Measurements from ENCODE around the gene RARRES1.
A peak's percentile ranks its signal among the peaks of the same experiment; 100 is the strongest.

Gene RARRES1

GRCh38 chr3:158765518-158766205 is 33.4 kb upstream of the RARRES1 start:
- DNase-seq (ENCODE audit: low spot score), result no peak

- no peak for DNase-seq (ENCODE audit: low spot score)
Measured at GRCh38 chr3:158763421-158763820, 31.2 kb upstream of the RARRES1 start.

DNA sequence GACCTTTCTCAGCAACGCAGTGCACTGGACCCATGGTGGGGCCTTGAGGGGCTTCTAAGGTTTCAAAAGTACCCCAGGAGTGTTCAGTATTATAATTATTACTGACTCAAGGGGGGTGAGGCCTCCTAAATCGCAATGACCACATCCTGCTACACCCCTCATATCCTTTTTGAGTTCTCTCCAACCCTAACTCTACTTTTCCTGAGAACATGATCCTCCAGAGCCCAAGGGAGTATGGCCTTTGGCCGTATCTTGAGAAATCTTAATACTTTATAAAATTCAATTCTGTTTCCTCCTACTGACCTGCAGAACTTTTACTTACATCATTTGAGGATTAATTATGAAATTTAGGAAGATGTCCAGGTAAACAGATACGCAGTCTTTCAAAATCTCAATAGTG is 30.4 kb upstream of the RARRES1 start:
- DNase-seq (ENCODE audit: low spot score), result no peak

DNA sequence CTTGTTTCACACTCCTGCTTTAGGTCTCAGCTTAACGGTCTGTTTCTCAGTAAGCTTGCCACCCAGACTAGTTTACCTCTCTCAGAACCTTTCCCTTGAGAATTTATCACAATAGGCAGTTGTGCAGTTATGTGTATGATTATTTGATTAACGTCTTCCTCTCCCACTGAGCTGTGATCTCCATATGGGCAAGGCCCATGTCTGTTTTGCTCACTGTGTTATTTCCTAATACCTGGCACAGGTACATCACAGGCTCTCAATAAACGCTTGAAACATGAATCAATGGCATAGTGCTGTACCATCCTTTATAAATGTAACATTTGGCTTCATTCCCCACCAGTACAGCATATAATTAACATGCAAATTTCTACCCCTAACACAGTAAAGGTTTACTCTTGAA is 29.1 kb upstream of the RARRES1 start:
- no peak for DNase-seq (ENCODE audit: low spot score)

DNA sequence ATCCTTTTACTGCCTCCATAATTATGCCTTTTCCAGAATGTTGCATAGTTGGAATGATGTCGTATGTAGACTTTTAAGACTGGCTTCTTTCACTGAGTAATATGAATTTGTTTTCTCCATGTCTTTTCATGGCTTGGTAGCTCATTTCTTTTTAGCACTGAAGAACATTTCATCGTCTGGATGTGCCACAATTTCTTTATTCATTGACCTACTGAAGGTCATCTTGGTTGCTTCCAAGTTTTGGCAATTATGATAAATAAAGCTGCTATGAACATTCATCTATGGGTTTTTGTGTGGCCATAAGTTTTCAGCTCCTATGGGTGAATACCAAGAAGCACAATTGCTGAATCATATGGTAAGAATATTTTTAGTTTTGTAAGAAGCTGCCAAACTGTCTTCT is 23.2 kb upstream of the RARRES1 start:
- no peak for DNase-seq (ENCODE audit: low spot score)

GRCh38 chr3:158753854-158754253 is 21.6 kb upstream of the RARRES1 start:
- DNase-seq (ENCODE audit: low spot score), result no peak

DNA sequence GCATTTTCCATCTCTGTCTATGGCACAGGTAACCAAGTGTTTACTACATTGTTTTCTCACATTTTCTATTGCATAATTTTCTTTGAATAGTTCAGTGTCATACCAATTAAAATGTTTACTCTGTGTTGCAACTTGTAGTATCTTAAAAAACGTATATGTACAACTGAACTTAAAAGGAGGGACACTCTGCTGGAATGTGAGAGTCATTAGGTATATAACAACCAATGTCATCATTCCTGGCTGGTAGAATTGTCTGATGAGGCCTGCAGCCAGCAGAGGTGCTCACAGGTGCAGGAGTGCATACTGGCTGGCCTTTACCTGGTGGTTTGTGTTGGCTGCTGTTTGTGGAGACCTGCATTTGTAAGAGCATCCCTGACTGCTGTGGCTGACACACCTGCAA is 19.1 kb upstream of the RARRES1 start:
- no peak for DNase-seq (ENCODE audit: low spot score)

- no peak for DNase-seq (ENCODE audit: low spot score)
Measured at GRCh38 chr3:158750016-158750415, 17.8 kb upstream of the RARRES1 start.

GRCh38 chr3:158749526-158749925 is 17.3 kb upstream of the RARRES1 start:
- no peak for DNase-seq (ENCODE audit: low spot score)

GRCh38 chr3:158748237-158748828 is 16.1 kb upstream of the RARRES1 start:
- DNase-seq (ENCODE audit: low spot score), result no peak

GRCh38 chr3:158747417-158747816 is 15.2 kb upstream of the RARRES1 start:
- DNase-seq (ENCODE audit: low spot score), result no peak

DNA sequence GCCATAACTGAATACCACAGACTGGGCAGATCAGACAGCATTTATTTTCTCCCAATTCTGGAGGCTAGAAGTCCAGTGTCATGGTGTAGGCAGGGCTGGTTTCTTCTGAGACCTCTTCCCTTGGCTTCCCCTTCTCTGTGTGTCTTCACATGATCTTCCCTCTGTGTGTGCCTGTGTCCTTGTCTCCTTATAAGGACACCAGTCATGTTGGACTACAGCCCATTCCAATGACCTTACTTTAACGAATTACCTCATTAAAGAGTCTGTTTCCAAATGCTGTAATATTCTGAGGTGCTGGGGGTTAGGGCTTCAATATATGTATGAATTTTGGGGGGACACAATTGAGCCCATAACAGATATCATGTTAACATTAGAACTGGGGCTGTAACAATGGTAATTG is 13.3 kb upstream of the RARRES1 start:
- DNase-seq (ENCODE audit: low spot score), result no peak

- DNase-seq (ENCODE audit: low spot score), result no peak
Measured at GRCh38 chr3:158744567-158745288, 12.5 kb upstream of the RARRES1 start.

DNA sequence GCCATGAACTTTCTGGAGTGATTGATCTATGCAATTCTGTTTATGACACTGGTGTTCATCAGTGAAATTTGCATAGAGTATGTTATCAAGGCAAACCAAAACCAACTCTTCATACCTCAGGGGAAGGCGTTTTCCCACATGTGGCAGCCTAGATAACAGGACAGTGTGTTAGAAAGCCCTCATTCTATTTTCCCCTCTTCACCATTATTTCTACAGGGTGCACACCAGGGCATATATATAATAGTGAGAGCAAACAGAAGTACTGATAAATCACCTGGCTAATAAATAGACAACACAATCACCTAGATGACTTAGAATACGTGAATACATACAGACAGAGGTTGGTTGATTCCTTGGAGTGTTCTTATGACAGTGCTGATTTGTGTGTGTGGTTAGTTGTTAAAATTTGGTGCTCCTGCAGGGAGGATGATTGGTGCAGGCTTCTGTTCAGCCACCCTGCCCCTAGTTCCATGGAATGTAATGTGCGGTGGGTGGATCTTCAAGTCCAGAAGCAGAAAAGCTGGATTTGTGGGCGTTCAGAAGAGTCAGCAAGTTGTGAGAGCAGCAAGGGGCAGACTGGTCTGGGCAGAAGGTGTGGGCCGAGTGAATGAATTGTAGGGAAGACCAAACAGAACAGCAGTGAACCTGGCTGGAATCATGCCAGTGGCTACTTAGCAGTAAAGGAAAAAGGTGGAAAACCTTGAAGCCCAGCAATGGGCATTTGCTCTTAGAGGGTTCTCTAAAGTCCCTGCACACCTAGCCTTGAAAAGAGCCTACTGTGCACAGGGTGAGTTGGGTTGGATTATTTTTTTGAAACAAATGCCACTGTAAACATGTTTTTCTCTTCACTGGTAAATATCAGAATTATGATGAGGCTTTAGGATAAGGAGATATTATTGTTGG is 11.7 kb upstream of the RARRES1 start:
- DNase-seq (ENCODE audit: low spot score), result no peak

GRCh38 chr3:158742871-158743663 is 10.8 kb upstream of the RARRES1 start:
- peak; percentile 30 for DNase-seq (ENCODE audit: low spot score)

- DNase-seq (ENCODE audit: low spot score), result no peak
Measured at GRCh38 chr3:158739661-158740060, 7.4 kb upstream of the RARRES1 start.

- DNase-seq (ENCODE audit: low spot score), result no peak
Measured at GRCh38 chr3:158739078-158739477, 6.8 kb upstream of the RARRES1 start.

GRCh38 chr3:158738653-158739052 is 6.4 kb upstream of the RARRES1 start:
- DNase-seq (ENCODE audit: low spot score), result no peak

DNA sequence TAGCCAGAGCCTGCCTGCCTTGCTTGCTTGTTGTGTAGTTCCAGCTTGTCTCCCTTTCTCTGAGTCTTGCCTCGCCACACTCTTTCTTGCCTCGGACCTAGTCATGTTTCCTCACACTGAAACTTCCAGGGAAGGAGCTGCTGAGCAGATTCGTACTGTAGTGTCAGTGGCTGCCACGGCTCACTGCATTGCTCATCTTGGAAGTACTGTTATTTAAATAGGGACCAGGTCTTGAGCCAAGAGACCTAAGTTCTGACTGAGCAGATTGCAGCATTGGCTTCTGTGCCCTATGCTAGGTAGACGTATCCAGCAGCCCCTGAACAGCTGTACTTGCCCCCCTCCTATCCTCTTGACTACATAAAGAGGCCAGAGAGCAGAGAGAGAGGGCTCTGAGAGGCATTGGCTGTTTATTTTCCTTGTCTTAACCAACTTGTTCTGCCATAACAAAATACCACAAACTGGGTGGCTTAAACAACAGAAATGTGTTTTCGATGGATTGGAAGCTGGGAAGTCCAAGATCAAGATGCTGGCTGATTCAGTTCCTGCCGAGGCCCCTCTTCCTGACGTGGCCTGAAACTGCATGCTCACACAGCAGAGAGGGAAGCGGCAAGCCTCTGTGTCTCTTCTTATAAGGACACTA is 5.8 kb upstream of the RARRES1 start:
- DNase-seq (ENCODE audit: low spot score), result no peak

DNA sequence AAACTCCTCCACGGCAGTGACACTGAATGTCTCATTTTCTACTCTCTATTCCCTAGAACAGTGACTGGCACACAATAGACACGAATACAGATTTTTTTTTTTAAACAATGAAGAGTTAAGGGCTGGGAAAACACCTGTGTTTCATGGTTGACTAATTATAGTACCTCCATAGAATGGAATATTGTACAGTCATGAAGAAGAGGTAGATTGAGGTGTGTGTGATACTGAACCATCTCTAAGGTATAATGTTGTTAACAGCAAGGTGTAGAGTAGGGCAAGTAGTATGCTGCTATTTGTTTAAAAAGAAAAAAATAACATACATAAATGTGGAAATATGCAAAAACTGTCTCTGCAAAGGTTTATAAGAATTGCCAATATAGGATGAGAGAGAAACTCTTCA is 5.2 kb upstream of the RARRES1 start:
- no peak for DNase-seq (ENCODE audit: low spot score)
